ENCODE results near the gene IFRD2.

GRCh38 chr3:50273689-50274065, 18.6 kb downstream of the IFRD2 start:
- TF ChIP-seq POLR2A (IDR thresholded peaks at IDR 0.05), result no peak
- no peak for TF ChIP-seq CTCF (IDR thresholded peaks at IDR 0.05)
